Measurements from ENCODE around the gene NOLC1.

DNA sequence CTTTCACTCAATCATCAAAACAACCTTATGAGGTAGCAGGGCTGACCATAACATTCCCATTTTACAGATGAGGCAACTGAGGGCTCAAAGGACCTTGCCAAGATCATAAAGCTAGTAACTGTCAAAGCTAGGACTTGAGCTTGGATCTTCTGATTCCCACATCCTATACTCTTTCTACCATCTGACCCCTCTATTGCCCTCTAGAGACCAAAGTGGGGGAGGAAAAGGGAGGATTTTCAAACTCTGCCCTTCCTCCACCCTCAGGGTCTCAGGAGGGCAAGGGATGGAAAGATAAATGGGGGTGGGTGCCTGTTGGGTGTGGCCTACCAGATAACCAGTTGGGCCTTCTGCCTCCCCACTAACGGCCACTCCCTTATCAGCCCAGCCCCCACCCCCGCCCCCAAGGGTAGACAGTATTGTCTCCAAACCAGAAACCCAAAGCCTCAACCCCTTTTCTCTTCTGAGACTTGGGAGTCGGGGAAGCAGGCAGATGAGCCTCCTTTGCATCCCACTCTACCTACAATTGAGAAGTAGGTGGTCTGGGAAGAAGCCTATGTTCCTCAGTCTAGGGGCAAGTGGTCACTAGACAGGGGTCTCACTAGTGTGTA is 39.9 kb upstream of the NOLC1 start:
- TF ChIP-seq POLR2A (IDR thresholded peaks at IDR 0.05; ENCODE audit: low read depth, low read length) (no peak), TAF1 (IDR thresholded peaks at IDR 0.05; ENCODE audit: low read depth, low read length) (no peak), POLR2AphosphoS5 (IDR thresholded peaks at IDR 0.05; ENCODE audit: low read depth, low read length) (no peak), PAX5 (IDR thresholded peaks at IDR 0.05; ENCODE audit: insufficient read depth, low read length, severe bottlenecking) (no peak), SPI1 (IDR thresholded peaks at IDR 0.05; ENCODE audit: low read depth, low read length) (no peak), POU2F2 (IDR thresholded peaks at IDR 0.05; ENCODE audit: low read depth, low read length) (no peak)

Measured in GM12891 (cell line).